Spleen (tissue), 11 donors: ENCODE results near the gene AKR1C1. TPM values are rescaled to one million over a fixed set of nuclear protein-coding genes. Genes with fewer than 3 reads are reported as not detected.
A peak's percentile ranks its signal among the peaks of the same experiment; 100 is the strongest.

ENCODE experiments used
- DNase-seq: peaks from one replicate; pipeline ENCODE4 v3.0.0-alpha.2; 2020
- H3K27ac ChIP-seq, 8 donors: fragments of 200-600 bp; sonication (generic) in 7 of 8; 1 replicate in 4 of 8; 2 replicates in 4 of 8; pipeline versions ENCODE4 v1.5.0 to v1.8.0; 2016 to 2021; ENCODE audit warnings: inconsistent platforms in 4 of 8, mild to moderate bottlenecking in 4 of 8, moderate library complexity in 1 of 8
- H3K27me3 ChIP-seq, 7 donors: fragments of 200-600 bp; sonication (generic) in 6 of 7; replicated peaks in 1 of 7; 1 replicate in 4 of 7; 2 replicates in 3 of 7; pipeline versions ENCODE4 v1.5.0 to v1.8.0; 2016 to 2021; ENCODE audit warnings: inconsistent platforms in 3 of 7, mild to moderate bottlenecking in 1 of 7
- H3K36me3 ChIP-seq, 6 donors: fragments of 200-600 bp; sonication (generic) in 5 of 6; 1 replicate in 4 of 6; 2 replicates in 2 of 6; pipeline versions ENCODE4 v1.5.0 to v1.8.0; 2016 to 2021; ENCODE audit warnings: inconsistent platforms in 2 of 6
- H3K4me1 ChIP-seq, 6 donors: fragments of 200-600 bp; sonication (generic) in 5 of 6; 1 replicate in 3 of 6; 2 replicates in 3 of 6; pipeline versions ENCODE4 v1.5.0 to v1.8.0; 2016 to 2021; ENCODE audit warnings: inconsistent platforms in 3 of 6
- H3K4me3 ChIP-seq, 8 donors: fragments of 200-600 bp; sonication (generic) in 7 of 8; 1 replicate in 4 of 8; 2 replicates in 4 of 8; pipeline versions ENCODE4 v1.5.0 to v1.8.0; 2016 to 2021; ENCODE audit warnings: inconsistent platforms in 4 of 8, mild to moderate bottlenecking in 4 of 8, moderate library complexity in 2 of 8
- H3K9me3 ChIP-seq, 8 donors: fragments of 200-600 bp; sonication (generic) in 7 of 8; 1 replicate in 4 of 8; 2 replicates in 4 of 8; pipeline versions ENCODE4 v1.5.0 to v1.8.0; 2016 to 2021; ENCODE audit warnings: inconsistent platforms in 4 of 8
- CTCF ChIP-seq, 11 experiments: fragments of 200-600 bp in 7 of 11; fragments of 450-650 bp in 4 of 11; sonication (generic) in 4 of 11; IDR thresholded peaks in 8 of 11; conservative IDR thresholded peaks in 3 of 11; 1 replicate in 7 of 11; 2 replicates in 4 of 11; pipeline versions ENCODE4 v1.4.0 to v1.8.0; 2016 to 2021; ENCODE audit warnings: antibody characterized with exemption in 11 of 11, inconsistent platforms in 4 of 11, mild to moderate bottlenecking in 1 of 11
- POLR2A ChIP-seq, 3 donors: fragments of 450-650 bp; IDR thresholded peaks; one replicate each; pipeline ENCODE4 v1.5.1; 2017; ENCODE audit warnings: antibody characterized with exemption in 3 of 3, mild to moderate bottlenecking in 1 of 3
- POLR2AphosphoS5 ChIP-seq, 3 donors: sonication (generic); formaldehyde crosslinking; IDR thresholded peaks; one replicate each; pipeline ENCODE4 v1.5.1; 2017; ENCODE audit warnings: antibody characterized with exemption in 3 of 3
- WGBS, 5 donors: extraction: QIAGEN DNeasy Blood & Tissue Kit in 3 of 5; methylation state at CpG; one replicate each; pipeline versions ENCODE4 v1.1.5 to v1.1.7; 2013 to 2018; 5-methylcytosine and 5-hydroxymethylcytosine counted together
- intact Hi-C: fragments of 100-400 bp; cut with DNase I; formaldehyde crosslinking; loops from one replicate; pipeline ENCODE4 v1.15.0; 2023; ENCODE audit warnings: low total_unique reads
- polyA plus RNA-seq, 3 donors: library from polyadenylated mRNA; stranded (reverse); fragments of 200-250 nt; gene quantifications; one replicate each; pipeline ENCODE4 v1.2.1, GENCODE V29; 2013
- total RNA-seq, 7 donors: library from RNA; depleted of rRNA in 3 of 7; stranded (reverse); fragments of >200 nt in 3 of 7; fragmentation: NEBNext Ultra II Directional in 4 of 7; extraction: Animal tissue kit (Norgen Biotek cat#: 25700) in 4 of 7; gene quantifications; one replicate each; pipeline versions ENCODE4 v1.1.0 to v1.2.1, GENCODE V29; 2016 to 2021
- donor health status: healthy with polysubstance abuse.
- donor health status: DM: no; HTN: no; CAD: no; lungs with moderate emphysema.
- donor health status: DM: no; HTN: no; CAD: no.
- donor health status: Bipolar disorder and iron deficiency.
- donor health status: healthy.
- donor health status: DM: no; HTN: no; CAD: no.
- donor health status: DM: yes; HTN: yes; CAD: no.

AKR1C1 gene
- total and polyA plus RNA-seq, 10 donors: 1.3 to 13.5 (median 2.6) TPM

- Histone ChIP-seq H3K4me3 (no peak overlapping the region), H3K9me3 (peaks cover 0 to 39% (median 33%) of the 10 kb centered on the region in 8 donors), H3K27me3 (no peaks in the 10 kb centered on the region), H3K4me1 (no peaks in the 10 kb centered on the region), H3K27ac (no peak overlapping the region), H3K36me3 (no peaks in the 10 kb centered on the region)
- DNase-seq: no peak
- TF ChIP-seq POLR2A (IDR thresholded peaks at IDR 0.05): no peak
- TF ChIP-seq POLR2AphosphoS5 (IDR thresholded peaks at IDR 0.05): no peak
- TF ChIP-seq CTCF (IDR thresholded peaks at IDR 0.05 in 8 of 11, conservative IDR thresholded peaks at IDR 0.05 in 3 of 11): no peak
- intact Hi-C loops: no loop called here
These were observed 36.8 kb upstream of the AKR1C1 start for GRCh38 chr10:4926400-4926799.

GRCh38 chr10:4931587-4931986, 31.6 kb upstream of the AKR1C1 start:
- Histone ChIP-seq H3K27me3 (no peaks in the 10 kb centered on the region), H3K4me3 (no peak overlapping the region), H3K36me3 (no peaks in the 10 kb centered on the region), H3K27ac (no peak overlapping the region), H3K9me3 (peaks cover 0 to 22% (median 16%) of the 10 kb centered on the region in 8 donors), H3K4me1 (no peaks in the 10 kb centered on the region)
- intact Hi-C loops: no loop called here
- WGBS, 5 donors: 39 to 65% (median 56%) methylated on average over 5 of the region's 5 CpGs
- no peak for DNase-seq
- no peak for TF ChIP-seq POLR2AphosphoS5 (IDR thresholded peaks at IDR 0.05)
- TF ChIP-seq POLR2A (IDR thresholded peaks at IDR 0.05): no peak
- TF ChIP-seq CTCF (IDR thresholded peaks at IDR 0.05 in 8 of 11, conservative IDR thresholded peaks at IDR 0.05 in 3 of 11): no peak

- Histone ChIP-seq H3K9me3 (peaks cover 0 to 7% (median 0%) of the 10 kb centered on the region in 8 donors), H3K27ac (no peak overlapping the region), H3K36me3 (no peaks in the 10 kb centered on the region), H3K4me3 (no peak overlapping the region), H3K27me3 (peaks cover 0 to 3% (median 0%) of the 10 kb centered on the region in 7 donors), H3K4me1 (no peaks in the 10 kb centered on the region)
- WGBS, 5 donors: 80 to 94% (median 85%) methylated on average over 7 of the region's 7 CpGs
- intact Hi-C loops: no loop called here
- DNase-seq: no peak
- TF ChIP-seq POLR2A (IDR thresholded peaks at IDR 0.05) (no peak), CTCF (IDR thresholded peaks at IDR 0.05 in 8 of 11, conservative IDR thresholded peaks at IDR 0.05 in 3 of 11) (no peak), POLR2AphosphoS5 (IDR thresholded peaks at IDR 0.05) (no peak)
These were observed 28.7 kb upstream of the AKR1C1 start for GRCh38 chr10:4934391-4934987.

GRCh38 chr10:4937346-4937745, 25.9 kb upstream of the AKR1C1 start:
- no peak overlapping the region for H3K4me3 ChIP-seq
- peaks cover 0 to 3% (median 0%) of the 10 kb centered on the region in 7 donors for H3K27me3 ChIP-seq
- DNase-seq: peak; percentile 69
- intact Hi-C loops: no loop called here
- H3K27ac ChIP-seq: no peak overlapping the region
- no peaks in the 10 kb centered on the region for H3K4me1 ChIP-seq
- no peaks in the 10 kb centered on the region for H3K36me3 ChIP-seq
- no peaks in the 10 kb centered on the region for H3K9me3 ChIP-seq
- WGBS, 5 donors: 95 to 98% (median 96%) methylated on average over 8 to 23 of the region's 23 CpGs
- TF ChIP-seq CTCF (IDR thresholded peaks at IDR 0.05 in 8 of 11, conservative IDR thresholded peaks at IDR 0.05 in 3 of 11) (no peak), POLR2AphosphoS5 (IDR thresholded peaks at IDR 0.05) (no peak), POLR2A (IDR thresholded peaks at IDR 0.05) (no peak)
